IPS-NIHi7 (cell line): ENCODE data around the gene IMMP2L.

ENCODE experiments used
- DNase-seq: peaks from one replicate; pipeline ENCODE4 v3.0.0; 2012; ENCODE audit warnings: mixed read lengths; ENCODE audit errors: extremely low spot score

The IMMP2L gene

DNA sequence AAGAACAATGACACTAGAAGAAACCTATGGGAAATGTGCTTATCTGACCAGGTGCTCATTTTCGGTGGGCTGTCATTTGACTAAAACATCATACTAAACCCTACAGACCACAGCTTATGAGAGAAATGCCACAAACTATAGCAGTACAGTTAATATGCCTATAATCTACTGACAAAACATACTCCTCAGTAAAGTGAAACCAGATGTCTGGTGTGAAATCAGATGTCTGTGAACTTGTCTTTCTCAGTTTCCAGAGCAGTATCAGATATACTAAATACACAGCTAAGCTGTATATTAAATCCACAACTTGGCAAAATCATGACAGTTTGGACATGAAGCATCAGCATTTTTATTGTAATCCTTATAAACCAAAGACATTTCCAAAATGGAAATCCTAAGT is 3.3 kb downstream of the IMMP2L start:
- DNase-seq, result no peak

DNA sequence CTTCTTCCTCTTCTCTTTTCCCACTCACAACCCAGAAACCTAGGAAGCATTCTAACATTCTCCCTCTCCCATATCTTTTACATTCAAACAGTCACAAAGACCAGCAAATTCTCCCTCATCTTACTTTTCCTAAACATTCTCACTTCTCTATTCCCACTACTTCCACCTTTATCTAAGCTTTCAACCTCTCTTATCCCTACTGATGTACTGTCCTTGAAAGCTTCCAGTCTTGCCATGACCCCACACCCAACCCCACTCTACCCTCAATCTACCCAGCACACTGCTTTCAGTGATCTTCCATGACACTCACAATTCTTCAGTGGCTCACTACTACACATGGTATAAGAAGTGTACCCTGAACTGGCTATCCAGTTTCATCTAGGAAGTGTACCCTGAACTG is 5.3 kb downstream of the IMMP2L start:
- DNase-seq, result no peak

DNA sequence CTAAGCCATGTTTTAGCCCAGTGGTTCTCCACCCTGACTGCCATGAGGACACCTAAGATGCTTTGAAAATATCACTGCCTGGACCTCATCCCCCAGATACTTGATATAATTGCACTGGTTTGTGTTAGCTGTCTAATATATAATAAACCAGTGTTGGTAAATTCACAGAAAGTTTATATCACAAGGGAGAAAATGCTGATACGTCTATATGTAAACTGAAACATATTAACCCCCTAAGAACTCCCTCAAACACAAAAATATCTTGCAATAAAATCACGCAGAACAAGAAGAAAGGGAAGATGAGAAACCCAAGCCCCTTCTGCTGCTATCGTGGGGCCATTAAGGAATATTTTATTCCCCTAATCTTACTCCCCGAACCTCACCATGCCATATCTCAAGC is 8.2 kb downstream of the IMMP2L start:
- DNase-seq, result no peak

DNA sequence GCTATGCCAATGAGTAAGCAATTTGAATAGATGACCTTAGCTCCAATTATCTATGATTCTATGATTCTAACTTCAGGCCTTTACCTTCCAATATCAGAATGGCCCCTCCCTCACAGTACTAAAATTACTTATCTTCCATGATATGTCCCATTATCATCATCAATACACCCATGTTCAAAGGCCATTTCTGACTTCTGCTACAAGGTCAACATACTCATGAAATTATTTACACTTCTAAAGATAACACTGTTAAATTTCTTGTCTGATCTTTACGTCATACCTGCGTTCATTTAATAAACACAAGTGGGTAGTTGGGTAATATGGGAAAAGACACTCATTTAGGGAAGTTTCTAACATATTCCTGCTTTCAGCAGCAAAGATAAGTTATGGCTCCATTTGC is 21.2 kb downstream of the IMMP2L start:
- no peak for DNase-seq

DNA sequence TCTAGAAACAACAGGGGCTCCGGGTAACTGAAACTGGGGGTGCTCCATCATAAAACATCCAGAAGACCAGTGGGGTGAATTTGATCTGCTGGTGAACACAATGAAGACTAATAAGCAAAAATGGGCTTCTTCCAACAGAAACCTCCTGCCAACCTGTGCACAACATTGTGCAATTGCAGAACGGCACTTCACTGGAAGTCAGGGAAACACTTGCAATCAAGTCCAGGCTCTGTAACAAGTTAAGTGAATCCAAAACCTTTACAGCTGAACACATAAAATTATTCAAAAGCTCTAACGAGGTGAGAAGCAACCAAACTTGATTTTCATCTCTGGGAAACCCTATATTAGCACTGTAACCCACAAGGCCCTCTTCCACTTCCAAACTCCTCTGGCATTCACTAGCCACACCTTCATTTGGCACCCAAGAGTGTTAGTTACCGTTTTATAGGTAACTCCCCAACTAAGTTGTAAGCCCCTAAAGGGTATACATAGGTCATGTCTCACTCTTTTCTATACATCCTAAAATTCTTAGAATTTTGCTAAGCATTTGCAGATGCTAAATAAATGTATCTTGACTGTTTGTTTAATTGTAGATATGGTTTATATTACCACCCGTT is 22.0 kb downstream of the IMMP2L start:
- DNase-seq, result no peak

DNA sequence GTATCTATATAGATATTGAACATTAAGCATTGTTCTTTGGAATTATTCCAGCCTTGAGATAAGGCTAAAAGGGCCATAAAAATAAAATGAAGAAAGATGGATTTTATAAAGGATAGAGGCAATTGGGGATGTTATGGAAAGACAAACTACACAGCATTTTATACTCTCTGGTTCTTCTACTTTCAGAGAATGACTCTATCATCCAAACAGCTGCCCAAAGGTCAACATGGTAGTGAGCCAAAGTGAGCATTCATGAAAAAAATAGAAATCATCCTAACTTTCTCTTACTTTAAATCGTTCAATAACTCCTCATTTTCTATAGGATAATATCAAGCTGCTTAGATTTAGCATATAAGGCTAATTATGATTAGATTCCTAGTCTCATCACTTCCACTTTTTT is 25.2 kb downstream of the IMMP2L start:
- DNase-seq, result no peak

DNA sequence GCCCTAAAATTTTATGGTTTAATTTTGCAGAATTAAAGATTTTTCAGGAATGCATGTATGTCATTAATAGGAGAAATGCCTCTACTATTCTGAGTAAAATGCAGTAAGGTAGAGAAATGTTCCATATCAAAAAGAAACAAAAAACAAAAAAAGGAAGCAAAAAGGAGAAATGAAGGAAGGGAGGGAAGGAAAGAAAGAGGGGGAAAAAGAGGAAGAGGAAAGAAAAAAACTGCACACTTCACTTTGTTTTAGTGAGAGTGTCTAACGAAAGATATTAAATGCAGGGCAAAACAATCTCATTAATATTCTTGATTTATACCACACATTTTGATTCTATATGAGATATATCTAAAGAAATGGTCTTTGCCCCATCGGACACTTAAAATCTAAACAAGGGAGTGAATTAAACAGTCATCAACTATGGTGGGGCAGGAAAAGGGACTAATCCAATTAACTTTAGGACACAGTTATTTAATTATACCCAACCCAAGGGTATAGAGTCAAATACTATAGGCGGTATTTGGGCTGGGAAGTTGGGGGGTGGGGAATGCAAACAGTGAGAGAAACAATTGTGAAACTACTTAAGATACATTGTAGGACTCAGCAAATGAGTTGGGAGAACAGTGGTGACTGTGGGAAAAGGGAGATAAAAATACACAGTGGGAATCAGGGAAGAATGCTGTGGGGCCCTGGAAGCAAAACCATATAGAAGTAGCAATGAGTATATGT is 27.0 kb downstream of the IMMP2L start:
- DNase-seq, result no peak

DNA sequence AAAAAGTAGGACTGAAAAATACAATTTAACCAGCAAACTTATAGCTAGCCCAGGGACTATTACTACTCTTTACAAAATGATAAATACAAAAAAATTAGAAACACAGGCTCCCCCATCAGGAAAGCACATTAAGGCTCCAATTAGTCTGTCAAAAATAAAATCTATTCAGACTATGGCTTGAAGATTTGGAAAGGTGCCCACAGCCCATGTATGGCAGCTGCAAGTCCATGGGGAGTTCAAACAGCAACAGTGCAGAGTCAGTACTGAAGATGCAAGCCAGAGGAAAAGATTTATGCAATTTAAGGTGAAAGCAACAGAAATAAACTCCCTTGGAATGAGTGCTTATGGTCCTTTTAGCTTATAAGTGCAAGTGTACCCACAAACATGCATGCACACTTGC is 29.7 kb downstream of the IMMP2L start:
- DNase-seq, result no peak

DNA sequence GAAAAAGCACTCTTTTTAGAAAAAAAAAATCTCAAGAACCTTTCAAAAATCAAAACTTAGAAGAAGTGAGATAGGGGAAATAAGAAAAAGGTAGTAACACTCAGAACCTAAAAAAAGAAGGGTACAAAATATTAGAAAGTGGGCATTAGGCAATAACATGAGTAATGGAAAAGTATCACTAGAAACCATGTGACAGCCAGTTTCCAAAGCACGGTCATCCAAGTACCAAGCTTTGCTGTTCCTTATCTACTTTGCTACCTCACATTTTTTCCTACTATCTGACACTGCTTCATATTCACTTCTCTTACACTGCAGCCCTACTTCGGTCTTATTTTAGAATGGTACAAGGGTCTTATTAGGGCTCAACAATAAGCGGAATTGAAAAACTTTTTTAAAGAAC is 30.3 kb downstream of the IMMP2L start:
- DNase-seq, result no peak

DNA sequence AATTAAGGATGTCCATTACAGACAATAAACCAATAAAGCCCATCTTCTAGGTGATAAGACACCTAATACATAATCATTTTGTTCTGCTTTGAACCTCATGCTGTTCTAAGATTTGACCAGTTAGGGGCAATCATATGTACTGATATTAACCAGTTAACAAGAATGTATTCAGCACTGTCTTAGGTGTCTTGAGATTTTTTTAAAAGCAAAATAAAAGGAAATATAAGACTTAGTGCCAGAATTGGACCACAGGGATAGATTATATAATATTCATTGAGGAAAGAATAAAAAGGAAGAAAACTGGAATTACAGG is 32.0 kb downstream of the IMMP2L start:
- no peak for DNase-seq

DNA sequence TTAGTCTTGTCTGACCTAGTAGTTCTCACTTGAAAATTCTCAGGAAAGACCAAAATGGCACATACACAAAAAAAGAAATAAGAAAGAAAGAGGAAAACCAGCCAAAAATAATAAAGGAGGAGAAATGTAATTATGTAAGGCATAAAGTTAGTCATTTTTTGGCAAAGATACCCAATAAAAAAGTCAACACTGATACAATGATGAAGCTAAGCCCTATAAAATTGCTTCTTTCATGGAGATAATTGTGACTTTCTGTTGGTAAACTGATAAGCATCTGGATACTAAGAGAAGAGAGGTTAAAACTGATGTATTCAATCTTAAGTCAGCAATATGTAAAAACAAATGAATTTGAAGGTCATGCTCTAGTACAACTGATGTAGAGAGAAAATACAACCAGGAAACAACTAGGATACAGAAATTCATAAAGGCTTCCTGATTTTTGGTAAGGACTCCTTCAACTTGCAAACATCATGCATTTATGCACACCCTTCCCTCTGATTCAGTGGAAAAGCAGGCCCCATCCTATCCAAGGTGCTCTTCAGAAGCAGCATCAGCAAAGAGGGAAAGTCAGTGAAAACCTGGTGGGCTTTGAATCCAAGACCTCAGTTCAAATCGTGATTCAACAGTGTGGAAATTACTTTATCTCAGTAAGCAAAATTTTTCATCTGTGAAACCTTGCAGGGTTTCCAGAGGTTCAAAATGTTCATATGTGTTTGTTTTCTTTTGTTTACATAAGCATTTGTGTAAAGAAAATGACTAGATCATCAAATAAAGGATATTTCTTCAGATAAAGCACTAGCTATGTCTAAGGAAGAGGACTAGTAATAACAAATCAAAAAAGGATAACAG is 32.6 kb downstream of the IMMP2L start:
- DNase-seq, result no peak

DNA sequence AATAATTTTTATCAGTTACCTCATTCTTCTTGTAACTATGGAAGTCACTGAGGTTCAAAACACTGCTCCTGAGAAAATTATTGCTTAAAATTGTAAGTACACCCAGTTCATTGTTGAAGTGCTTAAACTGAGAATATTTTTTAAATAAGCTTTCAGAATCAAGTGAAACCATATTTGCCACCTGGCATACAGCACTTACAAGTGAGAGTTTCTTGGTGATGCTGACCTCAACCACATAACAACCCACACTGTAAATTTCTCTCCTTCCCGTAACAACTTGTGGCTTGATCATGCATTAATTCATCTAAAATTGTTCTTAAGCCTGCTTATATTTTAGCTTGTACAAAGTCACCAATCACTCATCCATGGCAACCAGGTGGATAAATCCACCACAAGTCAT is 34.0 kb downstream of the IMMP2L start:
- no peak for DNase-seq

DNA sequence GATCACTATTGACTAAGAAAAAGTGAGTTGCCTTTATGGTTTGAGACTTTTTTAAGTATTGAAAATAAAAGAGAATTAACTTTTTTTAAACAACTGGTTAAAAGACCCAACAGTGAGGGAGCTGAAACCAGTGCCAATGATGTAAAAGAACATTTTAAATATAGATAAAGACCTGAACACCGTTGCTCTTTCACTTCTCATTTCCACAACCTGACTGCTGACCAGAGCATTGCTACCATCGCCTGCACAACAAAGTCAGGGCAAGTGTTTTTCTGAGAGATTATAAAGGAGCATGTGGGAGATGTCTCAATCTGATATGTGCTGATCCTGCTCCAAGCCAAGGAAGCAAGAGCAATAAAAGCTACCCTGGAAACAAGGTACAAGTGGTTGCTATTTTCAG is 34.7 kb downstream of the IMMP2L start:
- no peak for DNase-seq

DNA sequence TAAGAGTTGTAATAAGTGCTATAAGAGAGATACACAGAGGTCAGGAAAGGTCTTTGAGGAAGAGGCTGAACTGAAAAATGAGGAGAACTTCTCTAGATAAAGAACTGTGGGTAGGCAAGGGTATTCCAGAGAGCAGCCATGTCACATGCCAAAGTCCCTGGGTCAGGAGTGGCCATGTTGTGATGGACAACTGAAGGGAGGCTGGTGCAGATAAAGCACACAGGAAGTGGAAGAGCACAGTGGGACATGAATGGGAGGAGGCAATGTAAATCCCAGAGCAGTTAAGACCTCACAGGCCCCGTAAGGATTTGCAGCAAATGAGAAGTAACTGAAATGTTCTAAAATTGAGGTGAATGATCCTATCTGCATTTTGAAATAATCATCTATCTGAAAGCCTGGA is 37.2 kb downstream of the IMMP2L start:
- DNase-seq, result no peak

DNA sequence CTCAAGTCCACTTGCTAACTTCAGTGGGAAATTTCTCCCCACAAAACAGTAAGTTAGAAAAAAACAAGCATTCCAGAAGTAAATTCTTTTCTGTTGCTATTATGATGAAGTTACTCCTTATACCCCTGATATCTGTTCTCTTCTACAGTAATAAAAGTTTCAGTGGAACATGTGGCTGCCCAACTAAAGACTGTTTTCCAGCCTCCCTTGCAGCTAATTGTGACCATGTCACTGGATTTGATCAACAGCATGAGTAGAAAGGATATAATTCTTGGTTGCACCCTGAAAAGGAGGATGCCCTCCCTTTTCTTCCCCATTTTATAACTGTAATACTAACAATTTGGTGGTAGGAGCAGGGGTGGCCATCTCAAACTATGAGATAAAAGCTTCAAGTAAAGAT is 40.6 kb downstream of the IMMP2L start:
- no peak for DNase-seq

DNA sequence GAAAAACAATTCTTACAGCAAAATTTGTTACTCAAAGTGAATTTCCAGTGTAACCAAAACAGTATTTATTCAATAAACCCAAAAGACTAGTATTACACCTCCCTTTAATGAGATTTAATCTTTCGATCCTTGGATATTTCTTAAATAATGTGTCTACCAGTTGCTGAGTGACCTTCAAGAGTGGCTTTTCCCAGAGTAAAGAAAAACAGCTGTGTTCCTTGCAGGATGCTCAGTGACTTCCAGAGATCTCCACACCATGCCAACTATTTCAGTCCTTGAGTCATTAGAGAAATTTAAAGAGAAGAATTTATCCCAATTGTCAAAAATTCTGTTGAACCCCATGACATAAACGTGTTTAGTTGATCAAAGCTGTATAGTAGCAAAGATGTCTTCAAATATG is 44.0 kb downstream of the IMMP2L start:
- no peak for DNase-seq

DNA sequence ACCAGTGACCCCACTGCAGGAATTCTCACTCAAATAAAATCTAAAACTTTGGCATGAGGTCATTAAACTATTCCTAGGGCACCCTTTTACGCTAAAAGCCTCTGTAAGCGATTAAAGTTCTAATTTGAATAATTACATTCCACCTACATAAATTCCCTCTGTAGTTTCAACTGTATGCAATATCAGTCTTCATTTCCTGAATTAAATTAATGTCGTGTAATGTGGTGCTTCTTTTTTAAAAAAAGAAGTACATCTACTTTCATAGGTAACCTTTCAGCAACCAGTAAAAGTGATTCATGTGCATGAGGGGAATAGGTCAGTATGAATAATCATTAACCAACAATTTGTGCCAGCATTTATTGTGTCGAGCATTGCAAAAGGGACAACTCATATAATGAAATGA is 44.7 kb downstream of the IMMP2L start:
- no peak for DNase-seq

DNA sequence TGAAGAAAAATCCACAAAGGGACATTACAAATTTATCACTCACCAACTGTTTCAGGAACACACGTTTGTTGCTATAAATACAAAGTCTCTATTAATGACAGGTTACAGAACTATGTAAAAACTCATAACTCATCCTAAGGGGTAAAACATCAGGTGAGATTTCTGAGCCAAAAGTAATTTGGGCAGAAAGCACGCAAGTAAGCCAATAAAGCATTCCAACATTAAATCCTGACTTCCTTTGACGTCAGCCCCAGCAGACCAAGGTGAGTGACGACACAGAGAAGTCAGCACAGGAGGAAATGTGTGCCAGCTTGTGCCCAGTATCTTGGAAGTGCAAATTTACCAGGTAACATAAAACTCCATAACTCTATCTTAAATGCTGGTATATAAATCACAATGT is 45.7 kb downstream of the IMMP2L start:
- no peak for DNase-seq

DNA sequence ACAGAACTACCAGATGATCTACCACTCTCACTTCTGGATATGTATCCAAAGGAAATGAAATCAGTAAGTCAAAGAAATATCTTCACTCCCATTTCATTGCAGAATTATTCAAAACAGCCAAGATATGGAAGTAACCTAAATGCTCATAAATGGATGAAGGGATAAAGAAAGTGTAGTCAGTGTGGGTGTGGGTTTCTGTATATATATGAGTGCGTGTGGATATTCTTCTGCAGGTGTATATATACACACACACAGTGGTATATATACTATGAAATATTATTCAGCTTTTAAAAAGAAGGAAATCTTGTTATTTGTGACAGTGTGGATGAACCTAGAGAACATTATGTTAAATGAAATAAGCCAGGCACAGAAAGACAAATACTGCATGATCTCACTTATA is 48.7 kb downstream of the IMMP2L start:
- DNase-seq, result no peak

DNA sequence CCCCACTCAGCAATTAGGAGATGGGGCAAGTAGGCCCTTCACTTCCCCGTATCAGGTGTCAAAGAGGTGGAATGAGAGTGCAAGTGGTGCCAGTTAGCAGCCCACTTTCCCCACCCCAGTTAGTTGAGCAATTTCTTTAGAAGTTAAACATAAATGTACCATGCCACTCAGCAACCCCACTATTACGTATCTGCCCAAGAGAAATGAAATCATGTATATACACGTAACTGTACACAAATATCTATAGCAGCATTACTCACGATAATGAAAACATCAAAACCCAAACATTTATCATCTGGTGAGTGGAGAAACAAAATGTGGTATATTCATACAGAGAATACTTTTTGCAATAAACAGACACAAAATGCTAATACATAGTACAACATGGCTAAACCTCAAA is 50.4 kb downstream of the IMMP2L start:
- no peak for DNase-seq

DNA sequence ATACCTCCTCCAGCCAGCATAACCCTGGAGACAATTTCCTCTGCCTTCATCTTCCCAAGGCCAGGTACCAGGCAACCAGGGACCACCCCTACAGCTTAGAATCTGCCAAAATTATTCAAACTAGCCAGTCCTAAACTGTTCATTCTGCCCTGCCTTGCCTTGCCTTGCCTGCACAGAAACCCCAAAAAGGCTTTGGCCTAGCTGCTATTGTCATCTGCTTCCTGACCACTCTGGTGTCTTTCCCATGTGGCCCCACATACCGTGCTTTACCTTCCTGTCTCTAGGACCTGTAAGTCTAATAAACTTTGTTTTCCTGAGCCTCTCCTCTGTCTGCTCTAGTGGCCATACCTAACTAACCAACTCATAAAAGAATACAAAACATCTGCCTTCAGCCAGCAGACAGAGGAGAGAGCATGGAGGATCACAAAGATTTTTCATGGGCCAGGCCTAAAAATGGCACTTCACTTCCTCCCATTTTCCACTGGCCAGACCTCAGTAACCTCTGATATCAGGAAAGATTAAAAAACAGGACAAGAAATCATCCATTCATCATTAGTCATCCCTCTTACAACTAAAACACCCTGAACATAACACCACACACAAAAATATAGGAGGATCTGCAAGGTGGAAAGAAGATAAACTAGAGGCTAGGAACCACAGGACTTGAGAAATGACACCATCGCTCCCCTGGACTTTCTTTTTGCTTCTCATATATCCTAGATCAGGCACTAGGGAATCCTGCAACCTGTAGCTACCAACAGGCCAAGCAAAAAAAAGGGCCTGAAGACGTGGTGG is 51.5 kb downstream of the IMMP2L start:
- no peak for DNase-seq

DNA sequence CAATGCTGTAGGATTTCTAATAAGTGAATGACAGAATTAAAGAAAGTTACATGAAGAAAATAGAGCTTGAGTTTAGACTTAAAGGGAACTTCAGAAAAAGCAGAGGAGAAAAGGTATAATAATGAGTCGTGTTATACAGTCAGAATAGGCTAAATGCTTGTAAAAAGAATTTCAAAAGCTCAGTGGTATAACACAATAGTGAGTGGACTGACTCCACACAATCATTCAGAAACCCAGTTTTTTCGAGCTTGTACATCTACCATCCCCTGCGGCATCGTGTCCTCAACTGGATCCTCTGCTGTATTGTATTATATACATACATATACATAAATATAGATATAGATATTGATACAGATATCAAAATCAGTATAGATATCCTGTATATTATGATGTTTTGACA is 52.2 kb downstream of the IMMP2L start:
- DNase-seq, result no peak
